IPS-18a (cell line): ENCODE measurements around the gene IQGAP3.

ENCODE experiments used
- H3K27ac ChIP-seq: one replicate; pipeline ENCODE4 v1.5.1; 2013; ENCODE audit warnings: low read length
- H3K27me3 ChIP-seq: one replicate; pipeline ENCODE4 v1.6.1; 2013; ENCODE audit warnings: mild to moderate bottlenecking, low read length; ENCODE audit not compliant: control insufficient read depth, insufficient read depth
- H3K36me3 ChIP-seq: one replicate; pipeline ENCODE4 v1.6.1; 2013; ENCODE audit warnings: low read depth, low read length; ENCODE audit not compliant: control insufficient read depth
- H3K4me1 ChIP-seq: one replicate; pipeline ENCODE4 v1.6.1; 2013; ENCODE audit warnings: low read depth, low read length; ENCODE audit not compliant: control insufficient read depth
- H3K4me3 ChIP-seq: one replicate; pipeline ENCODE4 v1.5.1; 2013; ENCODE audit warnings: low read length
- H3K9ac ChIP-seq: one replicate; pipeline ENCODE4 v1.6.1; 2013; ENCODE audit warnings: mild to moderate bottlenecking, low read length, moderate library complexity
- H3K9me3 ChIP-seq: one replicate; pipeline ENCODE4 v1.6.1; 2013; ENCODE audit warnings: low read depth, low read length; ENCODE audit not compliant: control insufficient read depth

IQGAP3 gene

DNA sequence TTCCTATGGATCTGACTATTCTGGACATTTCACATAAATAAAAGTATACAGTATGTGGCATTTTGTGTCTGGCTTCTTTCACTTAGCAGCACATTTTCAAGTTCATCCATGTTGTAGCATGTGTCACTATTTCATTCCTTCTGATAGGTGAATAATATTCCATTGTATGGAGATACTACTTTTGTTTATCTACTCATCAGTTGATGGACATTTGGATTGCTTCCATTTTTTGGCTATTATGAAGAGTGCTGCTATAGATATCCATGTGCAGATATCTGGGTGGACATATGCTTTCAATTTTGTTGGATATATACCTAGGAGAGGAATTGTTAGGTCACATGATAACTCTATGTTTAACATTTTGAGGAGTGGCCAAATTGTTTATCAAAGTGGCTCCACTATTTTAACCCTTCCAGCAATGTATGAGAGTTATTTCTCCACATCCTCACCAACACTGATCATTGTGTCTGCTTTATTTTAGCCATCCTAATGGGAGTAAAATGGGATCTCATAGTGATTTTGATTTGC is 49.9 kb downstream of the IQGAP3 start:
- Histone ChIP-seq H3K9me3 (no peaks in the 10 kb centered on the region), H3K27ac (no peak overlapping the region), H3K4me1 (peaks cover 14% of the 10 kb centered on the region), H3K36me3 (peaks cover 6% of the 10 kb centered on the region), H3K27me3 (no peaks in the 10 kb centered on the region), H3K4me3 (no peak overlapping the region), H3K9ac (no peak overlapping the region)

DNA sequence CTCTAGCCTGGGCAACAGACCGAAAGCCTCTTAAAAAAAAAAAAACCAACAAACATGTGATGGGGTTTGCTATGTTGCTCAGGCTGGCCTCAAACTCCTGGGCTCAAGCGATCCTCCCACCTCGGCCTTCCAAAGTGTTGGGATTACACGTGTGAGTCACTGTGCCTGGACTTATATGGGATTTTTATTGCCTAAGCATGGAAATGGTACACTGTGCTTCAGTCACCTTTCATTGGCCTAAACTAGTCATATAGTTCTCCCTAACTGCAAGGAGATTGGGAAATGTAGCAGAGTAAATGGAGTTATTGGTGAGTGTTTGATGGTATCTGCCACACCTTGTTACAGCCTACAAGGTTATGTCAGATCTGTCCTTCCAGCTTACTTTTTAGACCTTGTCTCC is 54.6 kb downstream of the IQGAP3 start:
- Histone ChIP-seq H3K36me3 (no peaks in the 10 kb centered on the region), H3K27me3 (no peaks in the 10 kb centered on the region), H3K4me3 (no peak overlapping the region), H3K27ac (no peak overlapping the region), H3K9ac (no peak overlapping the region), H3K4me1 (no peaks in the 10 kb centered on the region), H3K9me3 (no peaks in the 10 kb centered on the region)

DNA sequence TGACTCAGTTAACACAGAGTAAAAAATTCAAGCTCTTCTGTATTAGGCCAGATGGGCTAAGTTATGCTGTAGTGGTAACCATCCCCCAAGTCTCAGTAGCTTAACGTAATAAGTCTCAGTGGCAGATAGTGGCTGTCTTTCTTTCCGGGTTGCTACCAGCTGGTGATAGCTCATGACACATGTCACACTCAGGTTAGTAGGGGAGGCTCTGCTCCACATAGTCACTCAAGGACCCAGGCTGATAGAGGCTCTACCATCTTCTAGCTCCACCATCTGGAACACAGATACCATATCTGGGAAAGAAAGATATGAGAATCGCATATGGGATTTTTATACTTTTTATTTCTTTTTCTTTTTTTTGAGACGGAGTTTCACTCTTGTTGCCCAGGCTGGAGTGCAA is 55.5 kb downstream of the IQGAP3 start:
- H3K9ac ChIP-seq, result no peak overlapping the region
- H3K27me3 ChIP-seq, result no peaks in the 10 kb centered on the region
- H3K4me1 ChIP-seq, result no peaks in the 10 kb centered on the region
- H3K4me3 ChIP-seq, result no peak overlapping the region
- H3K9me3 ChIP-seq, result no peaks in the 10 kb centered on the region
- no peaks in the 10 kb centered on the region for H3K36me3 ChIP-seq
- no peak overlapping the region for H3K27ac ChIP-seq

DNA sequence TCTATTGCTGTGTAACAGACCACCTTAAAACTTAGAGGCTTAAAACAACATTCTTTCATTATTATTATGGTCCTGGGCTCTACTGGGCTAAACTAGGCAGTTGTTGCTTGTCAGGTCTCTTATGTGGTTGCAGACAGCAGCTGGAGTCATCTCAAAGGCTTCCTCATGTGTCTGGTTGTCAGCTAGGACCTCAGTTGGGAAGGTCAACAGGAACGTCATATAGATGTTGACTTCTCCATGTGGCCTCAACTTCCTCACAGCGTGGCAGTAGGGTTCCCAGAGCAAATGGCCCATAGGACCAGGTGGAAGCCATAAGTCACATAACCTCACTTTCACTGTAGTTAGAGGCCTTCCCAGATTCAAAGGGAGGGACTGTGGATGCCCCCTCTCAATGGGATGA is 56.4 kb downstream of the IQGAP3 start:
- H3K9me3 ChIP-seq, result no peaks in the 10 kb centered on the region
- no peaks in the 10 kb centered on the region for H3K27me3 ChIP-seq
- H3K4me1 ChIP-seq, result no peaks in the 10 kb centered on the region
- H3K4me3 ChIP-seq, result no peak overlapping the region
- H3K36me3 ChIP-seq, result no peaks in the 10 kb centered on the region
- H3K9ac ChIP-seq, result no peak overlapping the region
- H3K27ac ChIP-seq, result no peak overlapping the region

DNA sequence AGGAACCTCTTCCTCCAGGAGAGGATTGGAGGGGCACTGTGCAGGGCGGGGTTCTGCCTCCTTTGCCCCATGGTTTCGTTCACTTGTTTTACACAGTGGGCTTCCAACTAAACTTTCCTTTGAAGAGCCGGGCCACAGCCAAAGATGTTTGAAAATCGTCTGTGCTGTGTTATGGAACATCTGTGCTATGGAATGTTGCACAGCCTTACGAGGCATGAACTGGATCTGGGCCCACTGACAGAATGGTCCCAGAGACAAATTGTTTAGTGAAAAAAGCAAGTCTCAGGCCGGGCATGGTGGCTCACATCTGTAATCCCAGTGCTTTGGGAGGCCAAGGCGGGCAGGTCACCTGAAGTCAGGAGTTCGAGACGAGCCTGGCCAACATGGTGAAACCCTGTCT is 59.2 kb downstream of the IQGAP3 start:
- Histone ChIP-seq H3K27ac (no peak overlapping the region), H3K9ac (no peak overlapping the region), H3K4me1 (no peaks in the 10 kb centered on the region), H3K9me3 (no peaks in the 10 kb centered on the region), H3K27me3 (no peaks in the 10 kb centered on the region), H3K4me3 (no peak overlapping the region), H3K36me3 (no peaks in the 10 kb centered on the region)

DNA sequence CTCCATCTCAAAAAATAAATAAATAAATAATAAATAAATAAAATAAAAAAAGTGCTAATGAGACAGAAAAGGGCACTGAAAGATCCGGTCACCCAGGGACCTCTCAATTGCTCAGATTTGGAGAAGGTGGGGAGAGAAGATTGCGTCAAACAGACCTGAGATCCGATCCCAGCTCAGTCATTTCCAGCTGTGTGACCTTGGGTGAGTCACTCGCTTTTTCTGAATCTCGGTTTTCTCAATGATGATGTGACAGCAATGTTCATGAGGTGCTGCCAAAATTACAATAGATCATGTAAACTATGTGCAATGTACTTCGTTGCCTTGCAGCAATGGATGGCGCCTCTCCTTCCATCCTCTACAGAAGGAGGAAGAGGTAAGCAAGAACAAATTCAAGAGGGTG is 60.7 kb downstream of the IQGAP3 start:
- H3K4me1 ChIP-seq, result no peaks in the 10 kb centered on the region
- no peak overlapping the region for H3K4me3 ChIP-seq
- no peak overlapping the region for H3K27ac ChIP-seq
- H3K9ac ChIP-seq, result no peak overlapping the region
- no peaks in the 10 kb centered on the region for H3K9me3 ChIP-seq
- H3K27me3 ChIP-seq, result no peaks in the 10 kb centered on the region
- no peaks in the 10 kb centered on the region for H3K36me3 ChIP-seq

DNA sequence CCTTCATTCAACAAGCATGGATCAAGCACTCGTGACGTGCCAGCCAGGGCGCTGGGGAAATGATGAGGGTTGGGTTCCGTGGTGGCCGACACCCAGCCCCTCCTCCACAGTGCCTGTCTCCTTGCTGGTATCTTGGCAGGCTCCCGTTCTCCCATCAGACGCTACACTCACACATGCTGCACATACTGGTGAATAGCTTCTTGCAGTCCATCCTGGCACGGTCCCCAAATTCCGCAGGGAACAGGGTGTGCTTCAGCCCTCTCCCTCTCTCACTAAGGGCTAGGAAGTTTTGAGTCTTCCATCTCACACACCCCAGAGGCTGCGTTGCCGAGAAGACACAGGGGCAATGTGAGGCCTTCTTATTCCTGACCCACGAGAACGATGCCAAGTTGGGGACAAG is 61.7 kb downstream of the IQGAP3 start:
- Histone ChIP-seq H3K4me1 (no peaks in the 10 kb centered on the region), H3K9ac (no peak overlapping the region), H3K9me3 (no peaks in the 10 kb centered on the region), H3K27ac (no peak overlapping the region), H3K27me3 (no peaks in the 10 kb centered on the region), H3K4me3 (no peak overlapping the region), H3K36me3 (no peaks in the 10 kb centered on the region)

DNA sequence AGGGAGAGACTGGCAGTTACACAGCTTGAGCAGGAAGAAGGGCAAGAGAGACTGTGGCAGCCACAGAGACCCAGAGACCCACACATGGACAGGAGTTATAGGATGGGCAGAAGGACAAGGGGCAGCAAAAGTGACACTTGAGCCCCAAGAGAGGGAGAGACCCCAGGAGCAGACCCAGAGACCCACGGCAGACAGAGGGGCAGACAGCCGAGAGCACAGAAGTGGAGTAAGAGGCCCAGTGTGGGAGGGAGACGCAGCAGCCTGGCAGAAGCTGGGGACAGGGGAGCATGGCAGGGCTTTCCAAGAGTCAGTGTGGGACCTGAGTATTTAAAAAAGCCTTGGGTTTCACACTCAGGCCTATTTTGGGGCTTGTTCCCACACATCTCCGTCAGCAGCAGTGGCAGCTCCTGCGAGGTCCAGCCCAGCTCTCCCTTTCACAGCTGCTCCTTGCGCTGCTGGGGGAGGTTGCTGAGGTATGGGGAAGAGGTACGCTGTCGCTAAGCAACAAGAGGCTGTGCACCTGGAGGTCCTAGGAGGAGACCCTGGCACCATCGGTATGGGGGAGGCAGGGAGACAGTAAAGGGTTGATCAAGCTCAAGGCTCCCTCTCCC is 62.8 kb downstream of the IQGAP3 start:
- H3K27ac ChIP-seq, result no peak overlapping the region
- H3K4me3 ChIP-seq, result no peak overlapping the region
- no peak overlapping the region for H3K9ac ChIP-seq
- H3K27me3 ChIP-seq, result no peaks in the 10 kb centered on the region
- H3K36me3 ChIP-seq, result no peaks in the 10 kb centered on the region
- peaks cover 3% of the 10 kb centered on the region for H3K4me1 ChIP-seq
- no peaks in the 10 kb centered on the region for H3K9me3 ChIP-seq

DNA sequence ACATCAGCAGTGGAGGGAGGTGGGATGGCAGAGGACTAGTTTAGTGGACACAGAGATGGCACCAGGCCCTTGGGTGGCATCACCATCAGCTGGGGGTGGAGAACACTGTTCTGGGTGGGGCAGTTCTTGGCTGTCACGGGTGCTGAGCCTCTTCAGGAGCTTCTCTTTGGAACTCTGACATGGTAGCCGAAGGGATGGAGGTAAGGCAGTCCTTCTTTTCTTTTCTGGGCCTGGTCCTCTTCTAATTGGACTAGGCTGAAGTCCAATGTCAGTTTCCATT is 63.5 kb downstream of the IQGAP3 start:
- H3K4me3 ChIP-seq, result no peak overlapping the region
- H3K27me3 ChIP-seq, result no peaks in the 10 kb centered on the region
- no peaks in the 10 kb centered on the region for H3K36me3 ChIP-seq
- H3K9ac ChIP-seq, result no peak overlapping the region
- no peaks in the 10 kb centered on the region for H3K9me3 ChIP-seq
- peaks cover 10% of the 10 kb centered on the region for H3K4me1 ChIP-seq
- no peak overlapping the region for H3K27ac ChIP-seq

DNA sequence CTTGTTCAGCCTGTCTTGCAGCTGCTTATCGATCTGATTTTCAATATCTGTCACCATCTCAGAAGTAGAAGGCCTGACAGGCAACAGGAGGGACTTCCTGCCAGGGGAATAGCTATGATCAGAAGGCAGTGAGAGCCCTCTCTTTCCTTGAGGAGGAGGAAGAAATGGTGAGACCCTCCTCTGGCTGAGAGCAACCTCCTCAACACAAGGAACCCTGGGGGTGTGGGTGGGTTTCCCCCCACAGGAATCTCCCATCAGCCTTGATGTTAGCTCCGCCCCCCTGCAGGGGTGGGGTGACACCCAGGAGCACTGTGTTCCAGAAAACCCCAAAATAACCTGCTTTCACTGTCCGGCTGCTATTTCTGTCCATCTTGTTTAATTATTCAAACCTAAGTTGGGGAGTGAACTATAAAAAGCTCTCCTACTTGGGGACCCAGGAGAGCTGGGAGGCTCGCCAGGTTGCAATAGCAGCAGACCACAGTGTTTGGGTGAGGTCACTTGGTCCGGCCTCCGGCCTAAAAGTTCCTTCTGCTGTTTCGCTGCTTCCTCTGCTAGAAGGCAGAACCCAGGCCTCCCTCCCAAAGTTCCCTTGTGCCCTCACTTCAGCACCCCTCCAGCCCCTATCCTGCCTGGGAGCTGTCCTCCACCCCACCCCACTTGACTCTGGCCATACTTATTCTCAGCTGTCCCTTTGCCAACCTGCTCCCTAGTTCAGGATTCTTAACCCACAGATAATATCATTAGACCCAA is 64.0 kb downstream of the IQGAP3 start:
- Histone ChIP-seq H3K4me1 (peaks cover 15% of the 10 kb centered on the region), H3K9ac (no peak overlapping the region), H3K27me3 (no peaks in the 10 kb centered on the region), H3K9me3 (no peaks in the 10 kb centered on the region), H3K36me3 (no peaks in the 10 kb centered on the region), H3K4me3 (no peak overlapping the region), H3K27ac (no peak overlapping the region)

DNA sequence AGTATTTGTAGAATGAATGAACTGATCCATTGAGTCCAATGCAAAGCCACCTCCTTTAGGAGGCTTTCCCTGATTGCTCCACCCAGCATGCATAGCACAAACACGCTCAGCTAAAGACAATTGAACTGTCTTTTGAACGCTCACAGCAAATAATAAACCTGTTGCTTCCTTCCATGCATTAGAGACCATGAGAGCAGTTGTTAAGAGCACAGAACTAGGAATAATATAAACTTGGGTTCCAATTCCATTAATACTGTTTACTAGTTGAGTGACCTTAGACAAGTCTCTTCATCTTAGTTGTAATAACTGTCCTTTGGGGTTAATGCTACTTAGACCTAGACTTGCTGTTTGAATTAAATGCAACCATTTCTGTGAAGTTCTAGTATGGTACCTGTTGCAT is 65.9 kb downstream of the IQGAP3 start:
- peaks cover 29% of the 10 kb centered on the region for H3K4me1 ChIP-seq
- H3K36me3 ChIP-seq, result no peaks in the 10 kb centered on the region
- no peak overlapping the region for H3K4me3 ChIP-seq
- H3K27me3 ChIP-seq, result peaks cover 10% of the 10 kb centered on the region
- H3K9me3 ChIP-seq, result no peaks in the 10 kb centered on the region
- H3K9ac ChIP-seq, result no peak overlapping the region
- H3K27ac ChIP-seq, result no peak overlapping the region

DNA sequence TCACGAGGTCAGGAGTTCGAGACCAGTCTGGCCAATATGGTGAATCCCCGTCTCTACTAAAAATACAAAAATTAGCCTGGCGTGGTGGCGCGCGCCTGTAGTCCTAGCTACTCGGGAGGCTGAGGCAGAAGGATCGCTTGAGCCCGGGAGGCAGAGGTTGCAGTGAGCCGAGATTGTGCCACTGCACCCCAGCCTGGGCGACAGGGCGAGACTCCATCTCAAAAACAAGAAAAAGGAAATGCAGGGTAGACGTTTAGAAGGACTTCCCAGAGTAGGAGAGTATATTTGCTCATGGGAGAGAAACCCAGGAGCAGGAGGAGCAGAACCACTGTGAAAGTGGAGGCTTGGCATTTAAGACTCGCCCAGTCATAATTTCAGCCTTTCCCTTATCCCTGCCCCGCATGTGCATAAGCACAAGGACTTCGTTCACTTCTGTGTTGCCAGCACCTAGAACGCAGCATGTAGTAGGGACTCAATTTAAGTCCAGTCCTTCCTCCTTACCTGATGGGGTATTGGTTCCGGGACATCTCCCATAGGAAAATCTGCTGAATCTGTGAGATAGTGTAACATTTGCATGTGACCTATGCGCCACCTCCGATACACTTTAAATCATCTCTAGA is 66.6 kb downstream of the IQGAP3 start:
- Histone ChIP-seq H3K4me1 (peaks cover 29% of the 10 kb centered on the region), H3K9me3 (no peaks in the 10 kb centered on the region), H3K36me3 (no peaks in the 10 kb centered on the region), H3K4me3 (peak overlapping the region; percentile 35), H3K27ac (no peak overlapping the region), H3K9ac (no peak overlapping the region), H3K27me3 (peaks cover 10% of the 10 kb centered on the region)
